Measurements from ENCODE around the gene CRCP.
"Not testable (repeated sequence)": the region's sequence is repeated elsewhere in the genome, so short reads cannot be mapped to it uniquely, and the experiment has no call there.

CRCP gene

GRCh38 chr7:66114743-66115649 is at the start of gene CRCP:
Gene CRCP (plus strand): TSS chr7:66114847. CDS start chr7:66114963, 116 bp downstream.
- DNase-seq: peak; percentile 58

DNA sequence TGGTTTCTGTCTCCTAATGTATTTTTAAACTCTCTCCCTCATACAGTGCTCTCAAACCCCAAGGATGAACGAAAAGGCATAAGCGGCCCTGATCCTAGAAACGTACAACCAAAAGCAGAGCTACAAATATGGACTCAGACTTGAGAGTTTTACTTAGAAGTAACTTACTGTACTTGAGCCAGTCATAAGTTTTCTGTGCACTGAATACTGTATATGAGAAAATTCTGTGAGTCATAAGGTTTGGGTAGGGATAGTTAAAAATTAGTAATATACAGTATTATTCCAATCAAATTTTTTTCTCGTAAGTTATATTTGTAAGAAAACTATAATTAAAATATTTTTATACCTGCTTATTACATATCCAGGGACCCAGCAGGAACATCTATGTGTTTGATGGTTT is 44.9 kb upstream of the CRCP start:
- DNase-seq: no peak

DNA sequence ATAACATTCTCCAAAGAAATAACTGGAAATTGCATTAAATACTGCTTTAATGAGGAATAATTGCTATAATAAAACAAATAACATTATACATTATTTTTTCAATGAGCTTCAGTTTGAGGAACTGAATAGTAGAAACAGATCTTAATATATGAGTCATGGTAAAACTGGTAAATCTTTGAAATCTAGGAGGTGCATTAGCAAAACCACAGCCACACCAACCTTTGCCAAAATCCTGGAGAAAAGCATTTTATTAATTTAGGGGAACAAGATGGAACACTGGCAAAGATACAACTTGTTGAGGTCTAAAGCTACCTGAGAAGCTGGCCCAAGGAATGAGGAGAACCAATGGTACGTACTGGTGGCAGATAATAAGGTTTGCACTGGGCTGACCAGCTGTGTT is 44.4 kb upstream of the CRCP start:
- DNase-seq: no peak

GRCh38 chr7:66072208-66072607 is 42.4 kb upstream of the CRCP start:
- not testable (repeated sequence) for DNase-seq

DNA sequence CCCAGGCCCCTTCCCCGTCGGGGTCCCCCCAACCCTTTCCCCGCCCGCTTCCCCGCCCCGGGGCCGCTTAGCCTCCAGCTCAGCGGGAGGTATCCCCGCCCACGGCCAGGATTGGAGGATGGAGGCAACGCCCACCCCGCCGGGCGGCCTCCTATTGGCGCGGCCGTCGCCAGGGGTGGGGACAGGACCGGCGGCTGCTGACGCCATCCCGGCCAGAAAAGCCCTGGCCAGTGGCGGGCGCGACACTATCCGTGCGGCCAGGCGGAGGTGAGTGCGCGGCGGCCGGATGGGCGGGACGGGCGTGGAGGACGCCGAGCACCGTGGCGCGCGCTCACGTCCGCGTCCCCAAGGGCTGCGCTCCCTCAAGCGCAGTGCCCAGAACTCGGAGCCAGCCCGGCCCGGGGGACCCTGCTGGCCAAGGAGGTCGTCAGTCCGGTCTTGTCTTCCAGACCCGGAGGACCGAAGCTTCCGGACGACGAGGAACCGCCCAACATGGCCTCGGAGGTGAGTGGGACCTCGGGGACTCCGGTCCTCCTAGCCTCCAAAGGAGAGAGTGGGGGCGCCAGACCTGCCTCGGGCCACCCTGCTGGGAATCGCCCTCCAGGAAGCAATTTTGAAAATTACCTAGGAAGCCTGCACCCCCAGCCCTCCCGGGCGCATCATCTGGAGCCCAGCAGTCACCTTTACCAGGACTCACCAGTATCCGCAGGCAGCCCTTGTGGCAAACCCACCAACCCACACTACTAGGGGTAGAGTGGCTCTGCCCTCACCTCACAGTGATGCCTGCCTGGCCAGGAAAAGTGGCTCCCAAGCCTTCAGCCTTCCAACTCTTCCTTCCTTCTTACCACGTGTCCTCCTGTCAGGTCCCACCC is 38.8 kb upstream of the CRCP start, which contains the start of gene ASL:
Gene ASL (plus strand): TSS at position 230 of the 872 bp plus-strand sequence. CDS start 263 bp downstream, at position 493.
- DNase-seq: peak; percentile 78

GRCh38 chr7:66076462-66077329 is 38.0 kb upstream of the CRCP start:
- DNase-seq: no peak

DNA sequence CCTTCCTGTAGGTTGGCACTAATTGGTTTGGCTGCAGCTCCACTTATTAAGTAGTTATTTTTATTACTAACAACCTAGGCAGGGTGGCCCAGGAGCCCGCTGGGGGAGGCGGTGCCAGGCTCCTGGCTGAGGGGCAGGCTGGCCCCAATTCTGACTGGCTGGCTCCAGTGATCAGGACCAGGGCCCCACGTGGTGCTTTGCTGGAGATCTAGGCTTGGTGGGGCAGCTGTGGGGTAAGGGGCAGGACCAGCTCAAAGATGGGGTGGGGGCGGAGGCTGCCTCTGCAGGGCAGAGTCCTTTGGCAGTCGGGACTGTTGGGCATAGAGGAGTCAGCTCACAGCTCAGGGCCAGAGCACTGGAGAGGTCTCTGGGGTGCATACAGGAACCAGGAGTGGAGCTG is 36.6 kb upstream of the CRCP start:
- DNase-seq: no peak

- no peak for DNase-seq
These were observed 32.6 kb upstream of the CRCP start for GRCh38 chr7:66082083-66082482.

GRCh38 chr7:66082886-66083415 is 31.7 kb upstream of the CRCP start:
- DNase-seq: no peak

- DNase-seq: no peak
These were observed 31.0 kb upstream of the CRCP start for GRCh38 chr7:66083677-66084076.

- DNase-seq: no peak
These were observed 25.5 kb upstream of the CRCP start for GRCh38 chr7:66088861-66089838.

DNA sequence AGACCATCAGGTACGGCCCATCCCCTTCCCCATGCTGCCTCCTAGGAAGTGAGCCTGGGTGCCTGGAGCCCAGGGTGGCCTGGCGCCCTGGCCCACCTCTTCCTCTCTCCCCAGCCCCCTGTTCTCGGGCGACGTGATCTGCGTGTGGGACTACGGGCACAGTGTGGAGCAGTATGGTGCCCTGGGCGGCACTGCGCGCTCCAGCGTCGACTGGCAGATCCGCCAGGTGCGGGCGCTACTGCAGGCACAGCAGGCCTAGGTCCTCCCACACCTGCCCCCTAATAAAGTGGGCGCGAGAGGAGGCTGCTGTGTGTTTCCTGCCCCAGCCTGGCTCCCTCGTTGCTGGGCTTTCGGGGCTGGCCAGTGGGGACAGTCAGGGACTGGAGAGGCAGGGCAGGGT is 22.0 kb upstream of the CRCP start:
- DNase-seq: no peak

- DNase-seq: no peak
These were observed 19.6 kb upstream of the CRCP start for GRCh38 chr7:66095010-66095409.

DNA sequence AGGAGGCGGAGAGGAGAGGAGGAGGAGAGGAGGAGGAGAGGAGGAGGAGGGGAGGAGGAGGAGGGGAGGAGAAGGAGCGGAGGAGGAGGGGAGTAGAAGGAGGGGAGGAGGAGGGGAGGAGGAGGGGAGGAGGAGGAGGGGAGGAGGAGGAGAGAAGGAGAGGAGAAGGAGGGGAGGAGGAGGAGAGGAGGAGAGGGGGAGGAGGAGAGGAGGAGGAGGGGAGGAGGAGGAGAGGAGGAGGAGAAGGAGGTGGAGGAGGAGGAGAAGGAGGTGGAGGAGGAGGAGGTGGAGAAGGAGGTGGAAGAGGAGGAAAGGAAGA is 15.5 kb upstream of the CRCP start:
- DNase-seq: no peak

- DNase-seq: peak; percentile 70
These were observed 14.9 kb upstream of the CRCP start for GRCh38 chr7:66099551-66100407.

GRCh38 chr7:66100408-66101050 is 14.1 kb upstream of the CRCP start:
- DNase-seq: peak; percentile 70

DNA sequence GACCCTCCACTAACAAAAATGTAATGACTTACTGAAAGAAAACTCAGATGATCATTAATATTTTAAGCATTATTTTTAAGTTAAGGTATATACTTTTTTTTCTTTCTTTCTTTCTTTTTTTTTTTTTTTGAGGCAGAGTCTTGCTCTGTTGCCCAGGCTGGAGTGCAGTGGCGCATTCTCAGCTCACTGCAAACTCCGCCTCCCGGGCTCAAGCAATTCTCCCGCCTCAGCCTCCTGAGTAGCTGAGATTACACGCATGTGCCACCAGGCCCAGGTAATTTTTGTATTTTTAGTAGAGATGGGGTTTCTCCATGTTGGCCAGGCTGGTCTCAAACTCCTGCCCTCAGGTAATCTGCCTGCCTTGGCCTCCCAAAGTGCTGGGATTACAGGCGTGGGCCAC is 12.5 kb upstream of the CRCP start:
- not testable (repeated sequence) for DNase-seq

GRCh38 chr7:66103994-66104393 is 10.7 kb upstream of the CRCP start:
- not testable (repeated sequence) for DNase-seq

DNA sequence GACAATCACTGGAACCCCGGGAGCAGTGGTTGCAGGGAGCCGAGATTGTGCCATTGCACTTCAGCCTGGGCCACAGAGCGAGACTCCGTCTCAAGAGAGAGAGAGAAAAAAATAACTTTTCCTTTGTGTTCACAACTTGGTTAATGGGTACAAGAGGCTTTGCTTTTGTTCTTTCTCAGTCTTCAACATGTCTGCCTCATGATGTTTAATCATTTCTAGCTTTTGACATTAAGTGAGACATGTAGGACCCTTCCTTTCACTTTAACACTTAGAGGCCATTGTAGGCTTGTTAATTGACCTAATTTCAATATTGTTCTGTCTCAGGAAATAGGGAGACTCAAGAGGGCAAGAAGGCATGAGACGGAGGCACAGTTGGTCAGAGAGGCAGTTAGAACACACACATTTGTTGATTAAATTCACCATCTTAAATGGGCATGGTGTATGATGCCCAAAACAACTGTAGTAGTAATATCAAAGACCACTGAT is 9.3 kb upstream of the CRCP start:
- no peak for DNase-seq

- DNase-seq: not testable (repeated sequence)
These were observed 6.2 kb upstream of the CRCP start for GRCh38 chr7:66108410-66108809.

Measured in DMS79 (cell line).